OCI-LY3 (cell line): Measurements from ENCODE around the gene PDZRN3.

Source experiments
- CTCF ChIP-seq: fragments of 200-600, 300-600 bp; sonication (generic); IDR thresholded peaks from 2 replicates; pipeline ENCODE4 v1.5.1; 2014; ENCODE audit warnings: antibody characterized with exemption, low read length, low read depth
- EZH2phosphoT487 ChIP-seq: fragments of 200-600 bp; shearing (Covaris generic); IDR thresholded peaks from 2 replicates; pipeline ENCODE4 v1.6.1; 2018; ENCODE audit warnings: antibody characterized with exemption, mixed run types, low read depth

GRCh38 chr3:73577704-73578103 lies 47.0 kb downstream of the PDZRN3 start:
- TF ChIP-seq CTCF: no peak
- no peak for TF ChIP-seq EZH2phosphoT487
